Smooth muscle cell (in vitro differentiated cells): ENCODE data around the gene HDAC9. TPM values are rescaled to one million over a fixed set of nuclear protein-coding genes. Genes with fewer than 3 reads are reported as not detected.

ENCODE experiments used
- DNase-seq: peaks from one replicate; lab custom pipeline; 2025; ENCODE audit not compliant: unreplicated experiment; lab: John Stamatoyannopoulos, UW
- H2AFZ ChIP-seq: fragments of 200-600 bp; sonication (generic); 2 replicates; pipeline ENCODE4 v1.6.0; 2016; ENCODE audit warnings: antibody characterized with exemption, low read depth, mild to moderate bottlenecking
- H3F3A ChIP-seq: fragments of 200-600 bp; sonication (generic); 2 replicates; pipeline ENCODE4 v1.6.0; 2017; ENCODE audit warnings: antibody characterized with exemption, low read depth
- H3K27ac ChIP-seq: fragments of 200-600 bp; sonication (generic); 2 replicates; pipeline ENCODE4 v1.5.1; 2016; ENCODE audit warnings: low read depth, mild to moderate bottlenecking
- H3K27me3 ChIP-seq: fragments of 200-600 bp; sonication (generic); 2 replicates; pipeline ENCODE4 v1.6.1; 2016; ENCODE audit warnings: low read depth, mild to moderate bottlenecking
- H3K36me3 ChIP-seq: fragments of 200-600 bp; sonication (generic); 2 replicates; pipeline ENCODE4 v1.5.1; 2016; ENCODE audit warnings: low read depth
- H3K4me1 ChIP-seq: fragments of 200-600 bp; sonication (generic); 2 replicates; pipeline ENCODE4 v1.5.1; 2016; ENCODE audit warnings: low read depth
- H3K4me2 ChIP-seq: fragments of 200-600 bp; sonication (generic); 2 replicates; pipeline ENCODE4 v1.6.0; 2016; ENCODE audit warnings: mild to moderate bottlenecking
- H3K4me3 ChIP-seq: fragments of 200-600 bp; sonication (generic); 2 replicates; pipeline ENCODE4 v1.5.1; 2016; ENCODE audit warnings: mild to moderate bottlenecking
- H3K79me2 ChIP-seq: fragments of 200-600 bp; sonication (generic); 2 replicates; pipeline ENCODE4 v1.6.0; 2016; ENCODE audit warnings: low read depth, mild to moderate bottlenecking
- H3K9ac ChIP-seq: fragments of 200-600 bp; sonication (generic); 2 replicates; pipeline ENCODE4 v1.6.0; 2016; ENCODE audit warnings: low read depth
- H3K9me3 ChIP-seq: fragments of 200-600 bp; sonication (generic); replicated peaks from 2 replicates; pipeline ENCODE4 v1.5.1; 2016; ENCODE audit warnings: low read depth
- H4K20me1 ChIP-seq: fragments of 200-600 bp; sonication (generic); 2 replicates; pipeline ENCODE4 v1.6.0; 2016; ENCODE audit warnings: low read depth
- whole genome bisulfite sequencing: methylation state at CpG from one replicate; pipeline ENCODE4 v1.1.7; 2016; ENCODE audit warnings: low lambda C conversion rate; 5-methylcytosine and 5-hydroxymethylcytosine counted together
- polyA plus RNA-seq: library from polyadenylated mRNA; unstranded; fragments of >200 nt; fragmentation: Nextera tagmentation; extraction: Ambion mirVana; gene quantifications from 2 replicates; pipeline ENCODE4 v1.2.1, GENCODE V29; 2016
- total RNA-seq: library from RNA; depleted of rRNA; stranded (reverse); fragments of >200 nt; gene quantifications from 2 replicates; pipeline ENCODE4 v1.2.3, GENCODE V29; 2014
- TF ChIP-seq, protein P1 (sequence below): fragments of 200-600 bp; sonication (generic); IDR thresholded peaks from 2 replicates; pipeline ENCODE4 v1.5.1; 2017; ENCODE audit warnings: borderline replicate concordance, mild to moderate bottlenecking, antibody characterized with exemption; ENCODE audit not compliant: insufficient read depth, poor library complexity, severe bottlenecking

HDAC9 gene
- total and polyA plus RNA-seq, 2 experiments from 2014 or later = 2.2 to 7.1 TPM

DNA sequence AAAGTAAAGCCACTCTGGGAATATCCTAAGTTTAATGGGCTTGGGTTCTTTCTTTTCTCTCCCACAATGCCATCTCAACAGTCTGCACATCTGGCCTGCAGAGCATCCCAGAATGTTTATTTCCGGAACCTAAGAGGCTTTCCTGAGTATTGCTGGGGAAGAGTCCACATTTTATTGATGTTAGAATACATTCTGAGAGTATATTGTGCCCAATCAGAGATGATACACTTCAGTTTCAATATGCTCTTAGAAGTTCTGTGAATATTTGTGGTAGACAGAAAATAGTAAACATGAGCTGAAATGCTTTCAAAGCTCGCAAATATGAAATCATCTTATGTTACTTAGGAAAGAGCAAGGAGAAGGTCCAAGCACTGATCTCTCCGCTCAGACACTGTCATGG lies 421.3 kb downstream of the HDAC9 start:
- H2AFZ ChIP-seq = no peak overlapping the region
- no peaks in the 10 kb centered on the region for H3K9me3 ChIP-seq
- no peak overlapping the region for H3K4me3 ChIP-seq
- H3K4me2 ChIP-seq = no peak overlapping the region
- 89% methylated on average over 3 of the region's 3 CpGs for WGBS
- H3K9ac ChIP-seq = no peak overlapping the region
- H3K36me3 ChIP-seq = no peaks in the 10 kb centered on the region
- no peaks in the 10 kb centered on the region for H3K4me1 ChIP-seq
- DNase-seq = no peak
- no peaks in the 10 kb centered on the region for H3K27me3 ChIP-seq
- TF ChIP-seq, protein P1, sequence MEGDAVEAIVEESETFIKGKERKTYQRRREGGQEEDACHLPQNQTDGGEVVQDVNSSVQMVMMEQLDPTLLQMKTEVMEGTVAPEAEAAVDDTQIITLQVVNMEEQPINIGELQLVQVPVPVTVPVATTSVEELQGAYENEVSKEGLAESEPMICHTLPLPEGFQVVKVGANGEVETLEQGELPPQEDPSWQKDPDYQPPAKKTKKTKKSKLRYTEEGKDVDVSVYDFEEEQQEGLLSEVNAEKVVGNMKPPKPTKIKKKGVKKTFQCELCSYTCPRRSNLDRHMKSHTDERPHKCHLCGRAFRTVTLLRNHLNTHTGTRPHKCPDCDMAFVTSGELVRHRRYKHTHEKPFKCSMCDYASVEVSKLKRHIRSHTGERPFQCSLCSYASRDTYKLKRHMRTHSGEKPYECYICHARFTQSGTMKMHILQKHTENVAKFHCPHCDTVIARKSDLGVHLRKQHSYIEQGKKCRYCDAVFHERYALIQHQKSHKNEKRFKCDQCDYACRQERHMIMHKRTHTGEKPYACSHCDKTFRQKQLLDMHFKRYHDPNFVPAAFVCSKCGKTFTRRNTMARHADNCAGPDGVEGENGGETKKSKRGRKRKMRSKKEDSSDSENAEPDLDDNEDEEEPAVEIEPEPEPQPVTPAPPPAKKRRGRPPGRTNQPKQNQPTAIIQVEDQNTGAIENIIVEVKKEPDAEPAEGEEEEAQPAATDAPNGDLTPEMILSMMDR = no peak
- no peak overlapping the region for H3K27ac ChIP-seq
- H3F3A ChIP-seq = no peaks in the 10 kb centered on the region
- H3K79me2 ChIP-seq = no peaks in the 10 kb centered on the region
- H4K20me1 ChIP-seq = no peaks in the 10 kb centered on the region

DNA sequence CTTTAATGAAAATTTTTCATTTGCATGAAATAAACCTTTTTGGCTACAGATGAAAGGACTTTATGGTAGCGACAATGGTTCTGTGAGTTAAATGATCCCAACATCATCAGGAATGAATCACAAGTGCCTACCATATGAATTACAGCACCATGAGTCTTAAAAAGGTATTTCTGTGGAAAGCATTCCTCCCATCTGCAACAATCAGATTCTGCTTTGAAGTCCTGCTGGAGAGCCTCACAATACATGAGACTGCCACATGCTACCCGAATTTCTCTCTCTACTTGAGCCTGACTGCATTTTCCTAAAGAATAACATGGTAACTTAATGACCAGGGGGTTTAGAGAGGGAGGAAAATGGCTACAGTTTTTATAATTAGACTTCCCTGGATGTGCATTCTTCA lies 431.6 kb downstream of the HDAC9 start:
- TF ChIP-seq, protein P1 = no peak
- no peaks in the 10 kb centered on the region for H3K27me3 ChIP-seq
- H3K9ac ChIP-seq = no peak overlapping the region
- no peak overlapping the region for H2AFZ ChIP-seq
- WGBS = 62% methylated on average over 2 of the region's 2 CpGs
- DNase-seq = no peak
- no peaks in the 10 kb centered on the region for H3K79me2 ChIP-seq
- H3K27ac ChIP-seq = no peak overlapping the region
- H4K20me1 ChIP-seq = no peaks in the 10 kb centered on the region
- no peaks in the 10 kb centered on the region for H3F3A ChIP-seq
- H3K36me3 ChIP-seq = no peaks in the 10 kb centered on the region
- H3K4me2 ChIP-seq = no peak overlapping the region
- H3K4me1 ChIP-seq = no peaks in the 10 kb centered on the region
- no peak overlapping the region for H3K4me3 ChIP-seq
- H3K9me3 ChIP-seq = no peaks in the 10 kb centered on the region

DNA sequence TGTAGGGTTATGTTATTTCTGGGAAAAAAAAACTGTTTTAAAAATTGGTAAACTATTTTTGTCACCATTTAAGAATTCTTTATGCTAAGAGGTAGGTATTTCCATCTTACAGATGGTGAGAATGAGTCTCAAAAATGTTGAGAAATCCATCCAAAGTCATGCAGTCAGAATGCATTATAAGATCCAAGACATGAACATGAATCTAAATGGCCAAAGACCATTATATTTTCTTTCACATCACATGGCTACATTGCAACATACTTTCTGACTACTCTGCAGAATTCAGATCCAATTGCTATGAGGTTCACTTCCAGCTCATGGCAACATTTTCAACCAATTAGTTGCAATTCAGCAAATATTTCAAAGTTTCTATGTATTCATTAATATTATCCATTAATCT lies 440.7 kb downstream of the HDAC9 start:
- no peak for DNase-seq
- Histone ChIP-seq H4K20me1 (no peaks in the 10 kb centered on the region), H3K4me2 (no peak overlapping the region), H3K4me1 (no peaks in the 10 kb centered on the region), H3K27ac (no peak overlapping the region), H2AFZ (no peak overlapping the region), H3K9me3 (no peaks in the 10 kb centered on the region), H3K27me3 (no peaks in the 10 kb centered on the region), H3K4me3 (no peak overlapping the region), H3K9ac (no peak overlapping the region), H3K79me2 (no peaks in the 10 kb centered on the region), H3K36me3 (no peaks in the 10 kb centered on the region), H3F3A (no peaks in the 10 kb centered on the region)
- TF ChIP-seq, protein P1 = no peak

DNA sequence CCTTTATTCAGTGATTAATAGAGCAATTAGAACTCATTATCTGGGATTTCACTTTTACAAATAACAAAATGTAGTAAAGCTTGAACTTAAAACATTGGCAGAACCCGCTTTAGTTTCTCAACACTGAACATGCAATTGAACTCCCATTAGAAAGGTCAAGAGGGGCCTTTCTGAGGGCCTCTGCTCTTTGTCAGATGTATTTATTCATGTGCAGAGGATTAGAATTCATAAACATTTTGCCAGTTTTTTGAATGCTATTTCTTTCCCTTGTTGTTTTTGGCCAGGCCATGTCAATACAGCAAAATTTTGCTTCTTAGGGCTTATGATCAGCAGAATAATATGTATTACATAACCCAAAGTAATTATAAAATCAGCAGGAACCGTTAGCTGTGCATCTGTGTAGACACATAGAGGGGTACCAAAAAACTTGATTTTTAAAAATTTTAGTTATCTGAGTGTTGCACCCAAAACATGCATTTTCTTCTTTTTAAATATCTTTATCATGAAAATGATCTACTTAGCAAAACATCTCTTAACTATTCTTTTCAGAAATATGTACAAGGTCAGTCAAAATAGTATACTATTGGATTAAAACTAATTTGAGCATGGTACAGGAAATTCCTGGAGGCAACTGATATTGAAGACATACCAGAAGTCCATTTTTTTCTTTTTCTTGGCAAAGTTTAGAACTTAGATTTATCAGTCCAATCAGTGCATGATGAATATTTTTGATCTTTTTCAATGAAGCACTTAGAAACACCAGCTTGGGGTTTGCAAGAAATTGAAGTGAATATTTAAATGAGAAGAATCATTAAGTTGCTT lies 444.4 kb downstream of the HDAC9 start:
- no peak overlapping the region for H3K4me3 ChIP-seq
- no peaks in the 10 kb centered on the region for H3F3A ChIP-seq
- no peak overlapping the region for H2AFZ ChIP-seq
- TF ChIP-seq, protein P1 = no peak
- H3K4me1 ChIP-seq = no peaks in the 10 kb centered on the region
- WGBS = 93% methylated on average over 2 of the region's 2 CpGs
- no peaks in the 10 kb centered on the region for H4K20me1 ChIP-seq
- H3K9ac ChIP-seq = no peak overlapping the region
- H3K27me3 ChIP-seq = no peaks in the 10 kb centered on the region
- H3K79me2 ChIP-seq = no peaks in the 10 kb centered on the region
- no peak overlapping the region for H3K4me2 ChIP-seq
- H3K9me3 ChIP-seq = no peaks in the 10 kb centered on the region
- DNase-seq = no peak
- H3K36me3 ChIP-seq = no peaks in the 10 kb centered on the region
- no peak overlapping the region for H3K27ac ChIP-seq
